SK-N-SH treated with all-trans-retinoic acid at 6 μM for 48 hours (cell line): Measurements from ENCODE around the gene RAB11FIP3.

Experiments
- ATAC-seq: fragments of 200-7000 bp; cut with Tn5 transposase; 3 replicates; pipeline ENCODE4 v1.9.1; 2020; ENCODE audit warnings: mild to moderate bottlenecking, moderate library complexity
- ARNTL ChIP-seq: fragments of 450-650 bp; formaldehyde crosslinking; IDR thresholded peaks from 2 replicates; pipeline ENCODE4 v1.5.0; 2020; ENCODE audit warnings: low read depth, mild to moderate bottlenecking, moderate library complexity, borderline replicate concordance
- BACH2 ChIP-seq: fragments of 250-450 bp; sonication (Bioruptor Pico); IDR thresholded peaks from 2 replicates; pipeline ENCODE4 v1.9.0; 2021; ENCODE audit warnings: mild to moderate bottlenecking, borderline replicate concordance
- CREB5 ChIP-seq: fragments of 250-450 bp; sonication (Bioruptor Pico); IDR thresholded peaks from 2 replicates; pipeline ENCODE4 v1.5.1; 2020; ENCODE audit warnings: low read depth, mild to moderate bottlenecking, moderate library complexity
- CSDC2 ChIP-seq: fragments of 250-450 bp; sonication (Bioruptor Pico); IDR thresholded peaks from 2 replicates; pipeline ENCODE4 v1.5.0; 2020; ENCODE audit warnings: mild to moderate bottlenecking, moderate library complexity
- CSRNP3 ChIP-seq: fragments of 250-450 bp; sonication (Bioruptor Pico); IDR thresholded peaks from 2 replicates; pipeline ENCODE4 v1.5.1; 2021; ENCODE audit warnings: mild to moderate bottlenecking, moderate library complexity
- ESRRG ChIP-seq: fragments of 250-450 bp; sonication (Bioruptor Pico); IDR thresholded peaks from 2 replicates; pipeline ENCODE4 v1.6.1; 2021; ENCODE audit warnings: mild to moderate bottlenecking
- ISL1 ChIP-seq: fragments of 250-450 bp; sonication (Bioruptor Pico); IDR thresholded peaks from 2 replicates; pipeline ENCODE4 v2.1.2; 2022; ENCODE audit warnings: mild to moderate bottlenecking, moderate library complexity
- OSR1 ChIP-seq: fragments of 250-450 bp; sonication (Bioruptor Pico); IDR thresholded peaks from 2 replicates; pipeline ENCODE4 v1.8.0; 2022; ENCODE audit warnings: moderate library complexity, mild to moderate bottlenecking, inconsistent platforms
- PATZ1 ChIP-seq: fragments of 250-450 bp; sonication (Bioruptor Pico); IDR thresholded peaks from 2 replicates; pipeline ENCODE4 v1.8.0; 2020; ENCODE audit warnings: mild to moderate bottlenecking, moderate library complexity, borderline replicate concordance
- POU6F1 ChIP-seq: fragments of 250-450 bp; sonication (Bioruptor Pico); IDR thresholded peaks from 2 replicates; pipeline ENCODE4 v1.8.0; 2021; ENCODE audit warnings: low read depth, mild to moderate bottlenecking, moderate library complexity, borderline replicate concordance
- PPARA ChIP-seq: fragments of 250-450 bp; sonication (Bioruptor Pico); IDR thresholded peaks from 2 replicates; pipeline ENCODE4 v1.5.0; 2020; ENCODE audit warnings: mild to moderate bottlenecking, borderline replicate concordance
- RARB ChIP-seq: fragments of 250-450 bp; sonication (Bioruptor Pico); IDR thresholded peaks from 2 replicates; pipeline ENCODE4 v1.8.0; 2021; ENCODE audit warnings: mild to moderate bottlenecking, moderate library complexity
- SNAI2 ChIP-seq: fragments of 250-450 bp; sonication (Bioruptor Pico); IDR thresholded peaks from 2 replicates; pipeline ENCODE4 v1.5.0; 2020; ENCODE audit warnings: mild to moderate bottlenecking, moderate library complexity
- TCF4 ChIP-seq: fragments of 250-450 bp; sonication (Bioruptor Pico); IDR thresholded peaks from 2 replicates; pipeline ENCODE4 v1.8.0; 2021; ENCODE audit warnings: mild to moderate bottlenecking, moderate library complexity, borderline replicate concordance
- TOX ChIP-seq: fragments of 250-450 bp; sonication (Bioruptor Pico); IDR thresholded peaks from 2 replicates; pipeline ENCODE4 v1.8.0; 2021; ENCODE audit warnings: mild to moderate bottlenecking, moderate library complexity, borderline replicate concordance
- TSHZ2 ChIP-seq: fragments of 250-450 bp; sonication (Bioruptor Pico); IDR thresholded peaks from 2 replicates; pipeline ENCODE4 v1.5.0; 2020; ENCODE audit warnings: mild to moderate bottlenecking, moderate library complexity
- ZFP3 ChIP-seq: fragments of 250-450 bp; sonication (Bioruptor Pico); IDR thresholded peaks from 2 replicates; pipeline ENCODE4 v1.5.0; 2020; ENCODE audit warnings: mild to moderate bottlenecking, moderate library complexity
- ZFP30 ChIP-seq: fragments of 450-650 bp; formaldehyde crosslinking; IDR thresholded peaks from 2 replicates; pipeline ENCODE4 v1.5.0; 2022; ENCODE audit warnings: mild to moderate bottlenecking, moderate library complexity
- ZNF565 ChIP-seq: fragments of 450-650 bp; formaldehyde crosslinking; conservative IDR thresholded peaks from 2 replicates; pipeline ENCODE4 v1.5.0; 2020; ENCODE audit warnings: low read depth, mild to moderate bottlenecking, moderate library complexity
- ZNF70 ChIP-seq: fragments of 450-650 bp; formaldehyde crosslinking; IDR thresholded peaks from 2 replicates; pipeline ENCODE4 v1.5.0; 2020; ENCODE audit warnings: mild to moderate bottlenecking, moderate library complexity

The RAB11FIP3 gene

GRCh38 chr16:440627-441026 lies 15.2 kb downstream of the RAB11FIP3 start:
- ATAC-seq: no peak
- TF ChIP-seq ISL1 (no peak), PPARA (CRISPR knock-in tag) (no peak), ZNF565 (no peak), POU6F1 (no peak), TOX (no peak), CSRNP3 (CRISPR knock-in tag) (no peak), PATZ1 (CRISPR knock-in tag) (no peak), CREB5 (CRISPR knock-in tag) (no peak), ZFP30 (CRISPR knock-in tag) (no peak)

GRCh38 chr16:441447-441846 lies 16.0 kb downstream of the RAB11FIP3 start:
- no peak for TF ChIP-seq ZNF70 (CRISPR knock-in tag)
- TF ChIP-seq ARNTL (CRISPR knock-in tag): no peak
- no peak for TF ChIP-seq BACH2 (CRISPR knock-in tag)
- no peak for TF ChIP-seq OSR1
- TF ChIP-seq RARB: no peak
- no peak for TF ChIP-seq ESRRG (CRISPR knock-in tag)
- no peak for TF ChIP-seq CREB5 (CRISPR knock-in tag)
- TF ChIP-seq TCF4 (CRISPR knock-in tag): no peak
- no peak for TF ChIP-seq TSHZ2
- no peak for TF ChIP-seq SNAI2 (CRISPR knock-in tag)
- no peak for TF ChIP-seq ISL1
- no peak for TF ChIP-seq ZFP30 (CRISPR knock-in tag)
- no peak for TF ChIP-seq POU6F1
- no peak for TF ChIP-seq ZFP3 (CRISPR knock-in tag)
- no peak for TF ChIP-seq CSDC2
- TF ChIP-seq PATZ1 (CRISPR knock-in tag): no peak
- no peak for TF ChIP-seq PPARA (CRISPR knock-in tag)
- TF ChIP-seq, all 23 proteins: peak for 0
- no peak for ATAC-seq
